Stimulated activated CD4-positive, alpha-beta T cell treated with anti-CD3 and anti-CD28 coated beads, Interleukin-4, amount 100 ng/mL, for 4 hours (primary cell): ENCODE results near the gene SF3A1.
A peak's percentile ranks its signal among the peaks of the same experiment; 100 is the strongest.
"Not testable (repeated sequence)": the region's sequence is repeated elsewhere in the genome, so short reads cannot be mapped to it uniquely, and the experiment has no call there.

Experiments
- DNase-seq, 2 experiments: peaks; one replicate each; pipeline ENCODE4 v3.0.0-alpha.2; 2020

Gene SF3A1

GRCh38 chr22:30347255-30347892, 9.3 kb downstream of the SF3A1 start:
- no peak for DNase-seq

- DNase-seq: no peak
Observed at GRCh38 chr22:30344447-30345200, 12.1 kb downstream of the SF3A1 start.

- no peak for DNase-seq
Observed at GRCh38 chr22:30340911-30341685, 15.6 kb downstream of the SF3A1 start.

- no peak for DNase-seq
Observed at GRCh38 chr22:30338802-30339201, 17.9 kb downstream of the SF3A1 start.

GRCh38 chr22:30338341-30338740, 18.4 kb downstream of the SF3A1 start:
- DNase-seq: not testable (repeated sequence)

- no peak for DNase-seq
Observed at GRCh38 chr22:30337461-30337778, 19.3 kb downstream of the SF3A1 start.

- no peak for DNase-seq
Observed at GRCh38 chr22:30336752-30337460, 19.8 kb downstream of the SF3A1 start.

- DNase-seq: no peak
Observed at GRCh38 chr22:30335236-30335635, 21.5 kb downstream of the SF3A1 start.

- DNase-seq: no peak
Observed at GRCh38 chr22:30334646-30335045, 22.0 kb downstream of the SF3A1 start.

GRCh38 chr22:30333707-30334087, 23.0 kb downstream of the SF3A1 start:
- no peak for DNase-seq

GRCh38 chr22:30332994-30333706, 23.5 kb downstream of the SF3A1 start:
- DNase-seq: no peak

- no peak for DNase-seq
Observed at GRCh38 chr22:30332551-30332950, 24.1 kb downstream of the SF3A1 start.

- no peak for DNase-seq
Observed at GRCh38 chr22:30328466-30329049, 28.1 kb downstream of the SF3A1 start.

- DNase-seq: no peak
Observed at GRCh38 chr22:30327864-30328345, 28.8 kb downstream of the SF3A1 start.

GRCh38 chr22:30326706-30327362, 29.9 kb downstream of the SF3A1 start, which contains the start of gene TBC1D10A:
TSS of gene TBC1D10A (minus strand) at chr22:30326941. CDS start at chr22:30326881, 60 bp downstream.
- DNase-seq: peak; percentile 93 to 94

- DNase-seq: peak in 1 of 2 experiments; percentile 26
Observed at GRCh38 chr22:30326255-30326705, 30.4 kb downstream of the SF3A1 start.

GRCh38 chr22:30325724-30326254, 30.9 kb downstream of the SF3A1 start:
- no peak for DNase-seq

- DNase-seq: no peak
Observed at GRCh38 chr22:30325065-30325720, 31.5 kb downstream of the SF3A1 start.

GRCh38 chr22:30324014-30324730, 32.5 kb downstream of the SF3A1 start:
- no peak for DNase-seq

GRCh38 chr22:30323246-30323645, 33.4 kb downstream of the SF3A1 start:
- DNase-seq: no peak
